Frontal cortex (tissue), 4 donors: ENCODE measurements around the gene NRDE2. TPM values are rescaled to one million over a fixed set of nuclear protein-coding genes. Genes with fewer than 3 reads are reported as not detected.
"Not testable (repeated sequence)": the region's sequence is repeated elsewhere in the genome, so short reads cannot be mapped to it uniquely, and the experiment has no call there.

Source experiments
- DNase-seq, 2 donors: peaks; one replicate each; pipeline ENCODE4 v3.0.0; 2012; ENCODE audit warnings: low spot score in 2 of 2
- FAIRE-seq: peaks from 2 replicates; lab custom pipeline; 2012; peaks lifted over from hg19 to GRCh38; lab: Jason Lieb, UNC
- total RNA-seq: library from RNA; depleted of rRNA; stranded (reverse); fragments of >200 nt; gene quantifications from one replicate; pipeline ENCODE4 v1.2.3, GENCODE V29; 2014
- donor health status: control.
- donor health status: control.
- donor health status: control.

The NRDE2 gene
- total RNA-seq, 1 donor from 2014 or later: 13.9 TPM

- DNase-seq, FAIRE-seq: not testable (repeated sequence)
Observed at GRCh38 chr14:90229942-90230341, 101.8 kb downstream of the NRDE2 start.

DNA sequence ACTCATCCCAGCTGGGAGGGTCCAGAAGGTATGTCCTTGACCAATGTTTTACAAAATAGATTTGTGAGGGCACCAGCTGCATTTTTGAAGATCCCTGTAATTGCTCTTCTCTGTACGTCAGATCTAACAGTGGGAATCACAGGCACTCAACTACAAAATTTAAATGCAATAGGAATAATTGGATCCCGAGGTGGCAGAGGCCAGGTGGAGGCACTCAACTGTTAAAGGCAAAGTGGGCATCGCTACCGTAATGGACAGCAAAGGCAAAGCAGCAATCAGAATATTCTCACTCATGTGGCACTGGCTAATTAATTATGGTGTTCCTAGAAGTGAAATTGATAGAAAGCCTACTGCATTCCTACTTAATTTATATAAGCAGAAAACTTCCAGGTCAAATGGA, 103.3 kb downstream of the NRDE2 start:
- FAIRE-seq (no peak), DNase-seq (no peak)

Other genes with a start within 250 kb of the NRDE2 start
- gene PSMC1, start 75.4 kb downstream of the NRDE2 start, total RNA-seq: 56.3 TPM
- gene CALM1, start 65.1 kb upstream of the NRDE2 start, total RNA-seq: 1,432 TPM